Measurements from ENCODE around the gene STEAP1B. TPM values are rescaled to one million over a fixed set of nuclear protein-coding genes. Genes with fewer than 3 reads are reported as not detected.

Gene STEAP1B
- total RNA-seq, 1 donor from 2014 or later = 9.5 TPM

DNA sequence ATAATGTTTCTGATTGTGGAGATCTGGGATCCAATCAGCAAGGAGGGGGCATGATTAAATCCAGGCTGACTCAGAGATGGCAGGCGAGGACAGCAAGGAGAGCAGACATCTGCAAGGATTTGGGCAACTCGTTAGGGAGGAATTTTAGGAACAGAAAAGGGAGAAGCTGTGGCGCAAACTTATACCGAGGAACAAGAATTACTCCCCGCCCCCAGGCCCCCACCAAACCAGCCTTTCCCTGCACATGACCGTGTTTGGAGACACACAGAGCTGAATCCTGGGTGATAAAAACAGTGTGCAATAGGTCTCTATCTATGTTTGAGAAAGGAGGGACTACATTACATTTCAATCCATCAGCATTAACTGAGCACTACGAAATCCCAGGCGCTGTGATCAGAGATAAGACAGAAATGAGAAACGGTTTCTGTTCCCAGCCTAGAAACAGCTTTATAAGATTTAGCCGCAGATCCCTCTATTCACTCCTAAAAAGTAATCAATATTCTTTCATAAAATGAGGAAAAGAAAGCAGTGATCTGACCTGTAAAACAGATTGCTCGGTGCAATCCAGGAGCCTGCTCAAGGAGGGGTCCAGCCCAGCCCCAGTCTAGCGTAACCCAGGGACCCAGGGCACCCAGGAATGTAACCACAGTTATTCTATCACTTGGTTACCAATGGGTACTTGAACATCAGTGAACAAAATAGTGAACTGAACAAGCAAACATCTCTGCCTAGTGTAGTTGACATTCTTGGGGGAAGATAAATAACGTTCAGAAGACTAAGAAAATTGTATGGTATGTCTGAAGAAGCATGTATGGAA lies 105.9 kb downstream of the STEAP1B start:
- Mint-ChIP-seq H3K9me3 (no peaks in the 10 kb centered on the region), H3K4me1 (no peaks in the 10 kb centered on the region), H3K27me3 (ENCODE audit: low read depth) (no peaks in the 10 kb centered on the region), H3K4me3 (no peak overlapping the region), H3K36me3 (ENCODE audit: low read depth) (no peaks in the 10 kb centered on the region), H3K27ac (ENCODE audit: unreplicated experiment) (no peak overlapping the region)
- DNase-seq (ENCODE audit: low read depth, low spot score) = no peak
- TF ChIP-seq, protein P1, sequence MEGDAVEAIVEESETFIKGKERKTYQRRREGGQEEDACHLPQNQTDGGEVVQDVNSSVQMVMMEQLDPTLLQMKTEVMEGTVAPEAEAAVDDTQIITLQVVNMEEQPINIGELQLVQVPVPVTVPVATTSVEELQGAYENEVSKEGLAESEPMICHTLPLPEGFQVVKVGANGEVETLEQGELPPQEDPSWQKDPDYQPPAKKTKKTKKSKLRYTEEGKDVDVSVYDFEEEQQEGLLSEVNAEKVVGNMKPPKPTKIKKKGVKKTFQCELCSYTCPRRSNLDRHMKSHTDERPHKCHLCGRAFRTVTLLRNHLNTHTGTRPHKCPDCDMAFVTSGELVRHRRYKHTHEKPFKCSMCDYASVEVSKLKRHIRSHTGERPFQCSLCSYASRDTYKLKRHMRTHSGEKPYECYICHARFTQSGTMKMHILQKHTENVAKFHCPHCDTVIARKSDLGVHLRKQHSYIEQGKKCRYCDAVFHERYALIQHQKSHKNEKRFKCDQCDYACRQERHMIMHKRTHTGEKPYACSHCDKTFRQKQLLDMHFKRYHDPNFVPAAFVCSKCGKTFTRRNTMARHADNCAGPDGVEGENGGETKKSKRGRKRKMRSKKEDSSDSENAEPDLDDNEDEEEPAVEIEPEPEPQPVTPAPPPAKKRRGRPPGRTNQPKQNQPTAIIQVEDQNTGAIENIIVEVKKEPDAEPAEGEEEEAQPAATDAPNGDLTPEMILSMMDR (conservative IDR thresholded peaks at IDR 0.05) = no peak

DNA sequence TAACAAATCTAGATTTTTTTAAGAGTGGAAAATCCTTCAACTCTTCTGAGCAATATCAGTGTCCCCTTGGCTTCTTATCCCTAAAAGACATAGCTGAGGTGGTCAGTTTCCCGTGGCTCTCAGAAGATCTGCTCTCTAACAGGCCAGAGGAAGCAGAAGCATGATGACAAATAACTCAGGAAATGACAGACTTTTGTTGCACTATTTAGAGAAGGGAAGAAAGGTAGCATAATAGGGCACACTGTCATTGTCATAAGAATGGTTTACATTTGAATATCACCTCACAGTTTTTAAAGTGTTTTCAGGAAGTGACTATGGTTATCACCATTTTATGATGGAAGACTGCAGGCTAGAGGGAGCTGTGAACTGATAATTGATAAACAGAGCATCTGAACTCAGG lies 109.5 kb downstream of the STEAP1B start:
- TF ChIP-seq, protein P1 (conservative IDR thresholded peaks at IDR 0.05) = no peak
- Mint-ChIP-seq H3K36me3 (ENCODE audit: low read depth) (no peaks in the 10 kb centered on the region), H3K4me3 (no peak overlapping the region), H3K9me3 (no peaks in the 10 kb centered on the region), H3K4me1 (no peaks in the 10 kb centered on the region), H3K27me3 (ENCODE audit: low read depth) (no peaks in the 10 kb centered on the region), H3K27ac (ENCODE audit: unreplicated experiment) (no peak overlapping the region)
- no peak for DNase-seq (ENCODE audit: low read depth, low spot score)

DNA sequence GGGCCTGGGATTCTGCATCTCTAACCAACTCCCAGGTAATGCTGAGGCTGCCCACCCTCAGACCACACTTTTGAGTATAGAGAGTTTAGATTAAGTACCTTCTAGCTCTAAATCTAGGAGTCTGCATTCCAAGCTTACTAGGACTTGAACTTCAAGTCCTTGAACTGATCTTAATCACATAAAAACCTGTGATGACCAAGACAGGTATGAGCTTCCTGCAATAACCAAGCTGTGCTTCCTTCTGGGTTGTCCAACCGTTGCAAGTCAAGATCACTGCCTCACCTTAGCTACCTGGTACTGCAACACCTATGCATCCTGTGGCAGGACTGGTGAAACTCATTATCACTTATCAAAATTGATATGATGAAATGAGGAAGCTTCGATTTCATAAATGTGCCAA lies 110.1 kb downstream of the STEAP1B start:
- DNase-seq (ENCODE audit: low read depth, low spot score) = no peak
- H3K27ac Mint-ChIP-seq (ENCODE audit: unreplicated experiment) = no peak overlapping the region
- no peaks in the 10 kb centered on the region for H3K27me3 Mint-ChIP-seq (ENCODE audit: low read depth)
- H3K36me3 Mint-ChIP-seq (ENCODE audit: low read depth) = no peaks in the 10 kb centered on the region
- no peak overlapping the region for H3K4me3 Mint-ChIP-seq
- H3K9me3 Mint-ChIP-seq = no peaks in the 10 kb centered on the region
- TF ChIP-seq, protein P1 (conservative IDR thresholded peaks at IDR 0.05) = no peak
- H3K4me1 Mint-ChIP-seq = no peaks in the 10 kb centered on the region

DNA sequence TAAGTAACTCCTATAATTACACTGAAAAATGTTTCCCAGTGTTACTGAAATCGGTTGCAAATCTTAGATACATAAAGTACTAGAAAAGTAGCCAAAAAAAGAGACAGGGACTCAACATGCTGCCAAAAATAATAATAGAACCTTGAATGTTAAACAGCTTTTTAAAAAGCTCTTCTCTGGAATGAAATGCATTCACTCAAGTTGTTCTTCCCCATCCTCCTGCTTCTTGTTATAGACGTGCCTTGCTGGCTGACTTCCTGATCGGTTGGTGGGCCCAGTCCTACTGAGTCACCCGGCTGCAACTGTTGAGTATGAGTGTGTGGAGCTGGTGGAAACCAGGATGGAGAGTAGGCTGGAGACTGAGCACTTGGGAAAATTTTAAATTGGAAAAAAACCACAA lies 112.4 kb downstream of the STEAP1B start:
- TF ChIP-seq, protein P1 (conservative IDR thresholded peaks at IDR 0.05) = no peak
- Mint-ChIP-seq H3K4me3 (no peak overlapping the region), H3K4me1 (no peaks in the 10 kb centered on the region), H3K27ac (ENCODE audit: unreplicated experiment) (no peak overlapping the region), H3K9me3 (no peaks in the 10 kb centered on the region), H3K36me3 (ENCODE audit: low read depth) (no peaks in the 10 kb centered on the region), H3K27me3 (ENCODE audit: low read depth) (no peaks in the 10 kb centered on the region)
- no peak for DNase-seq (ENCODE audit: low read depth, low spot score)

DNA sequence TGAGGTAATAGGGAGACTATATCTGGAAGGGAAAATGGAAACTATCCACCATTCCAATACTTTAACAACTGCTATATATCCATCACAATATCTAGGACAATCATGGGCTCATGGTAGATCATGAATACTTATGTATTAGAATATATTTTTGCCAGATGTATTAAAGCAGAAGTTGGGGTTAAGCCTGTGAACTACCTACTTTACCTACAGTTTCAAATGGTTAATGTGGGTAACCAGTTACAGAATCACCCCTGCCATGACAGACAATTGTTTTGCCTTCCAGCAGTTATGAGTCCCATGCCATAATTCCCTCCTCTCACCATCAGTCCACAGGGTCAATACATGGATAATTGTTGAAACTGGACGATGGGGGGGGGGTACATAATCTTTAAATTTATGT lies 113.1 kb downstream of the STEAP1B start:
- Mint-ChIP-seq H3K27me3 (ENCODE audit: low read depth) (no peaks in the 10 kb centered on the region), H3K4me3 (no peak overlapping the region), H3K9me3 (no peaks in the 10 kb centered on the region), H3K27ac (ENCODE audit: unreplicated experiment) (no peak overlapping the region), H3K36me3 (ENCODE audit: low read depth) (no peaks in the 10 kb centered on the region), H3K4me1 (no peaks in the 10 kb centered on the region)
- TF ChIP-seq, protein P1 (conservative IDR thresholded peaks at IDR 0.05) = no peak
- no peak for DNase-seq (ENCODE audit: low read depth, low spot score)

Data from neural crest cell (in vitro differentiated cells).